GM19043 (cell line): ENCODE data around the gene ANKDD1B.
A peak's percentile ranks its signal among the peaks of the same experiment; 100 is the strongest.

Experiments
- ATAC-seq: cut with Tn5 transposase; IDR thresholded peaks from one replicate; pipeline ENCODE4 v1.9.1; 2021; ENCODE audit warnings: low read depth; ENCODE audit not compliant: unreplicated experiment

The ANKDD1B gene

DNA sequence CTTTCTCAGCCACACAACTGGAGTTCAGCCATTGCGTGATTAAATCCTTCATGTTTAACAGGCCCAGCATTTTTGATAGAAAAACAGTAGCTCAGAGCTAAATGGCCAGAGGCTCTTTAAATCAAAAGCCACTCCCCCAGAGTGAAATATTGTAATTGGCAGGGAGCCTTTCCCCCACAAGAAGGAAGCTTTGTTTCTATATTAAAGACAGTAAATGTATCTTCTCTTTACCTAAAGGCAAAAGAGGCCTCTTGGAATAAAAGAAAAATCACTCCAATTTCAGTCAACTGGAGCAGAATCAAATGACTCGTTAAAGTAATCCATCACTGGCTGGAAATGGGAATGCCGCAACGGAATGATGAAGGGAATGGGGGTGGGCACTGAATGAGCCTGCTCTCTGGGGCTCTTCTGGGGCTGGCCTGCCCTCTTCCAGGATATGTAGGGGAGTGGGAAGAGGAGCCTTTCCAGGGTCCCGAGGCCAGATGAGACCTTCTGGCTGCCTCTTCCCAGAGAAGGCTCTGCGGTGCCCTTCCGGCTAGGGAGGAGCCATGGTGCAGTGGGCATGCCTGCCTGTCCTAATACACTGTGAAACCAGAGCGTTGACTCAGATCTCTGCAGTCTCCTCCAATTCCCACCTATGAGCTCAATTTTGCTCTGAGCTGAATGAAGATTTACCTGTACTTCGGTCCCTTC, 45.2 kb downstream of the ANKDD1B start:
- ATAC-seq, result no peak

DNA sequence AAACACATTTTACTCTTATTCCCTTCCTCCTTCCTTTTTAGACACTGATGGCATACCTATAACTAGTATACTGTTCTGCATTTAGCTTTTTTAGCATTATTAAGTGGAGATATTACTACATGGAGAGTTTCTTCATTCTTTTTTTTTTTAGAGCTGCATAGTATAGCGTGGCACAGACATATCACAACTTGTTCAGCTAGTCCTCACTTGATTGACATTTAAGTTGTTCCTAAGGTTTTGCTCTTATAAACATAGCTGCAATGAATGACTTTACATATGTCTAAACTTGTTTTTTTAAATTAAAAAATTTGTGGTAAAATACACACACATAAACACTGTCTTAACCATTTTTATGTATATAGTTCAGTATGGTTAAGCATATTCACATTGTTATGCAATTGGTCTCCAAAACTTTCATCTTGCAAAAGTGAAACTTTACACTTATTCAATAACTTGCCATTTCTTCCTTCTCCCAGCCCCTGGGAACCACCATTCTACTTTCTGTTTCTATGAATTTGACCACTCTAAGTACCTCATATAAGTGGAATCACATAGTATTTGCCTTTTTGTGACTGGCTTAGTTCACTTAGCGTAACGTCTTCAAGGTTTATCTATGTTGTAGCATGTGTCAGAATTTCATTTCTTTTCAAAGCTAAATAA, 48.7 kb downstream of the ANKDD1B start:
- no peak for ATAC-seq

DNA sequence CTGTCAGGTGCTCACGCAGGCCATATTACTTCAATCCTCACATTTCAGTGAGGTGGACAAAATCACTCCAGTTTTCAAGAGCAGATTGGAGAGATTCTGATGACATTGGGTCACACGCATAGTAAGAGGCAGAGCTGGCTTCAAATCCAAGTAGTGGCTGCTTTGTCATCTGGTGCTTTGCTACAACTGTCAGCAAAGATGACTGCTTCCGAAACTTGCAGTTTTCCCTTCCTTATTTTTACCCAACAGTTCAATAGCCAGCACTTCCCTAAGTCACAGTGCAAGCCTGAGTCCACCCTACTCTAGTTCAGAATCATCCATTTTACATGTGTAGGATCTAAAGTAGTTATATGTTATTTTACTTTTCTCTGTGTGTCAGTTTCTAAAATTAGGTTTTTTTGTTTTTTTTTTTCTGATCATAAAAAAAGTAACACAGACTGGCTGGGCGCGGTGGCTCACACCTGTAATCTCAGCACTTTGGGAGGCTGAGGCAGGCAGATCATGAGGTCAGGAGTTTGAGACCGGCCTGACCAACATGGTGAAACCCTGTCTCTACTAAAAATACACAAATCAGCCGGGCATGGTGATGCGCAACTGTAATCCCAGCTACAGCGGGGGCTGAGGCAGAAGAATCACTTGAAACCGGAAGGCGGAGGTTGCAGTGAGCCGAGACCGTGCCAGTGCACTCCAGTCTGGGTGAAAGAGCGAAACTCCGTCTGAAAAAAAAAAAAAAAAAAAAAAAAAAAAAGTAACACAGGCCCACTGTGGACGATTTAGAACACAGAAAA, 49.6 kb downstream of the ANKDD1B start:
- no peak for ATAC-seq

DNA sequence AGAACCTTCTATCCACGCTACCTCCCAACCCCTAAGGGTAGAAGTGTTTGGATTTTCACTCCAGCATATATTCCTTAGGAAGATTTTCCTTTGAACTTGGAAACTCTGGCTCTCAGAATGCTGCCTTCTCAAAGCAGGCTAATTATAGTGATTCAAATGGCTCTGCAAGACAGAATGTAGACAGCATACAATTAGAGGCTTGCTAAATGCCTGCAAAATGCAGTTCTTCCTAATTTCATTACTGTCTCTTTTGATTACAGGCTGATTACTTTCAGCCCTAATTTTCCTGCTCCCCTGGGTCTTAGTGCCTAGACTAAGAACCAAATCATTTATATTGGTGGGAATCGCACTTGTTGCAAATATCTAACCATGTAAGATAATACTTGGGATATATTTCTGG, 50.8 kb downstream of the ANKDD1B start:
- ATAC-seq, result no peak

DNA sequence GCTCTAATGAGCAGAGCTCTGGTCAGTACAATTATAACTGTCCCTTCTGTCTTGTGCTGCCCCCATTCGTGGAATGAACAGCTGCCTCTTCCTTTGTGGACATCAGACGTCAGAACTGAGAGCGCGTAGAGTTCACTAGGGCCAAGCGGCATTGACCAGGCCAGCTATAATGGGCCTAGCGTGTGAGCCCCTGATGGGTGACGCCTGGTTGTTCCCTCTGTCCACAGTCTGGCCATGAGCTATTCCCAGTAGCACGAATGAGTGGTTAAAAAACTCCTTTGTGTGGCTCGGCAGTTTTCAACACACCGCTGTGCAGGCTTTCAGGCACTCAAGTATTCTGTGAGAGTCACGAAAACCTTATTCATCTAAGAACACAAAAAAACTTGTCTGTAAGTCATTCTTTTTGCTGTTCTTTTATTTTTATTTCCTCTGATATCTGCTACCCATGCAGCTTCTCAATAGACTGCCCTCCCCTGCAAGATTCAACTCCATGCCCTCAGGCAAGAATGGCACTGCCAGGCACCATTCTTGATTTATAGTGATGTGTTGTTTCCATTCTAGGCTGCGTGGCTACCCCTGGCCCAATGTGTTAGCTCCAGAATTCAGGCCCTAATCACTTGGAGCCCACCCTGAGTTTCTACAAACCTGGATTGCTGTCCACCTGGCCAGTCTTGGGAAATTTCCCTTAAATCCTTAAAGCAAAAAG, 52.5 kb downstream of the ANKDD1B start:
- ATAC-seq, result no peak

DNA sequence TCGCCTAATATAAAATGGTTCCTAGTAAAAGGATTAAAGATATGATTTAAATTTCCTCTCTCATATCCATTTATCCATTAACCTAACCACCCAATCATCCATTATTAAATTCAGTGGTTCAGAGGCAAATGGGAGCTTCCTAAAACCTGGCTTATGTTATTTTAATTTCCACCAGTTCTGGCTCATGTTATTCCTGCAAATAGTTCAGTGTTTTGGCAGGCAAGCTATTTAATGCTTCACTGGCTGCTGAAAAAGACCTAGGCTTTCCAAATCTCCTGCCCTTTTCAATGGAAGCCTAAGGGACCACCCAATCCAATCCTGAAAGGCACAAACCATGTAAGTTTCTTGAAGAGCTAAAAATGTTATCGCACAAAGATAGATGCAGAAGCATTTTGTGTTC, 53.7 kb downstream of the ANKDD1B start:
- no peak for ATAC-seq

DNA sequence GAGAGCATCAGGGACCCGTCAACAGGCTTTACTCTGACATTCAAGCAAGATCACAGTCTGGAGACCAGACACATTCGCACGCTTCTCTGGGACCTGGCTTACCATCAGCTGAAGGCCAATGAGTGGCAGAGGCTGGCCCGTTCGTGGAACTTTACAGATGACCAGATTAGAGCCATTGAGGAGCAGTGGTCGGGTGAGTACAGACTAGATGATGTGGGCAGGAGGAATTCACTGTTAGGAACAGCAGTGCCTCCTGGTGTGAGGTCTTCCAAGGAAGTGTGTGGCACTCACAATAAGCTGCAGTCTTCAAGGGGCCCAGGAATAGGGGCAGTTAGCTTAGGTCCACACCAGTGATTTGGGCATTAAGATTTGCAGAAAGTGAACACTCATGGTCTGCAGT, 55.5 kb downstream of the ANKDD1B start:
- no peak for ATAC-seq

DNA sequence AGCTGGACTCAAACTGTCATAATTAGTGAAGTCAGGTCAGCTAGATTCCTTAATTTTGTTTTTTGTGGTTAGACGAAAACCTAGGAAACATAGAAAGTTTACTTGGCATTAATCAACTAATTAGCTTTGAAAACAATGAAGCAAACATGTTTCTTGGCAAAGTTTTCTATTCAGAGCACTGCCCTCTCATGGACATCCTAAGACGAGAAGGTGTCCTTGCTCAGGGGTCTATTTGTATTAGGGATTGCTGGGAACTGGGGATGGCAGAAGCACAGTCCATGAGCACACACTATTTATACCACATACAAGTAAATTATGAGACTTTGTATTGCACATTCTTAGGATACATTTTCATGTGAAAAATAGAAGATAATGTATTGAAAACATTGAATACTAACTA, 56.3 kb downstream of the ANKDD1B start:
- no peak for ATAC-seq

DNA sequence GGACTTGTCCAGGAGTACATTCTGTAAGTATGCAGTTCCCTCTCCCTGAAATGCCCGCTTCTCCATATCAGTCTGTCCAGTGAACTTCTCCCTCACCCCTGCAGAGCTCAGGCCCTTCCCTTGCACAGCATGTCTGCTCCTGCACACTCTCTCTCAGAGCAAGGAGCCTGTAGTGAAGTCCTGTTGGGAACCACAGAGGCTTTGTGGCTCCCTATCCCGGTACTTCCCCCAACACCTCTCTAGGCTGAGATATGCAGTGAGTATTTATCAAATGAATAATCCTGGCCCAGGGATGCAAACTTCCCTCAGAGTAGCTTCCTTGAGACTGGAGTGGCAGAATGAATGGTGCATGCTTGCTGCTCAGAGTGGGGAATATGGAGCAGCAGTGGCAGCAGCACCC, 57.2 kb downstream of the ANKDD1B start:
- ATAC-seq, result peak; percentile 8

DNA sequence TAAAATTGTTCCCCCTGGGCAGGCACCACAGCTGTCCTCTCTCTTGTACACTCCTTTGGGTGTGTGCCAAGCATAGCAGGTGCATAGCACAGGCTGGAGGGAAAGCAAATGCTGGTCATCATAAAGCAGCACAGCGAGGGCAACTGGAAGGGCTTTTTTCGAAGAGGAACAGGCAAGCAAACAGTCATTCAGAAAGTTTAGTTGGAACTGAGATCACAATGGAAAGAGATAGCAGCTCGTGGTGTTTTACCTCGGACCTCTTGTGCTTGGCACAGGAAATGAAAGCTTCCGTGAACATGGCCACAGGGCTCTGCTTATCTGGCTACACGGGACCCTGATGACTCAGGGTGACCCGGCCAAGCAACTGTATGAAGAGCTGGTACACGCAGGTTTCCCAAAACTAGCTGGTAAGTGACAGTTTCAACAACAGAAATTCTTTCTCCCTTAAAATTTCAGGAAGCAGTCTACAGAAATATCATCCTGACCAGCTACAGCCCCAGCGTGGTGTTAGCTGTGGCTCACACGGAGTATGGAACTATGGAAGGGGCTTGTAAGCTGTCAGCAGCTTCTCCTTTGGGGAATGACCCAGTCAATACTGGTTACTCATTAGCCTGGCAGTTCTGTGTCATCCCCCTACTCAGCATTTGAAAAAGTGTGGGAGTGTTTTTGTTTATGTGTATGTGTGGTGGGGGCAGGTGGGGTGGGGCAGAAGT, 57.9 kb downstream of the ANKDD1B start:
- ATAC-seq, result peak; percentile 92

DNA sequence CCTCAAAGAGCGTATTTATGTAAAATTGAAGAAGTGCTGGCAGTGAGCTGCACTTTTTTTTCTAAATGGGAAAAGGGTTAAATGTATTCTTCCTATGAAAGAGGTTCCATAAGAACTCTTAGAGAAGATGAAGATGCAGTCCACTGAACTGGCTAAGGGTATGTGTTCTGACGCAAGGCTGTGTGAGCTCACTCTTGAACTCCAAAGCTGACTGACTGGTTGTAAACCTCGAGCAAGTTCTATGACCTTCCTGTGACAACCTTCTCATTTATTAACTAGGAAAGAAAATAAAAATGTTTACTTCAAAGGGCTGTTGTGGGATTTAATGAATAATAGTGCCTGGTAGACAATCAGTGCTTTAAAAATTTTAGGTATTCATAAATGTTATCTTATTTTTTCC, 59.3 kb downstream of the ANKDD1B start:
- ATAC-seq, result no peak

DNA sequence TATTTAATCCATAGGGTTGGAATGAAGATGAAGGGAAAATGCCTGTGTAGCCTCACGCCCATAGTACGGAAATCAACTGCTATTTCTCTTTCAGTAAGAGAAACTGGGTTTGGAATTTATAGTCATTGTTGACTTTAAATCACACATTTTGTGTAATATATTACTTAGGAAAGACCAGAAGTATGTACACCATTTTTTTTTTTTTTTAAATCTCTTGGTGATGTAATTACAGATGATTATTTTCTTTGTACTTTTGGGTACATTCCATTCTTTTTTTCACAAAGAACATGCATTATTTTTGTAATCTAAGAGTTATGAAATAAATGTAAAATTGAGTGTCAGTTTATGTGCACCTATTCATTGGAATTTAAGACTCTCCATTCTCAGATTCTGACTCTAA, 60.3 kb downstream of the ANKDD1B start:
- ATAC-seq, result no peak

DNA sequence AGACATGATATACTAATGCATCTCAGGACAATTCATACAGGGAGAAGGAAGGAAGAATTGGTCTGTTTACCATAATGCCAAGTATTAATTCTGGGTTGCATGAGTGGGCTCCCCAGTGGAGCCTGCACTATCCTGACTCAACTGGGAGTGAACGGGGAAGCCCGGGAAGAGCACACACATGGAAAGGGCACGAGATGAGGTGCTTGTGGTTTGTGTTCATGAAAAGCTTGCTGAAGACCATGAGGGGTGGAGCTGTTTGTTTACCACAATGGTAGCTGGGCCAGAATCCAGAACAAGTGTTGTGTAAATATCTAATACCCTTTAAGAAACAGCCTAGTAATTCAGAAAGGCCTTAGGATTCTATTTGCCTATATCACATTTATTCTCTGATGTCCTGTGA, 61.4 kb downstream of the ANKDD1B start:
- no peak for ATAC-seq

DNA sequence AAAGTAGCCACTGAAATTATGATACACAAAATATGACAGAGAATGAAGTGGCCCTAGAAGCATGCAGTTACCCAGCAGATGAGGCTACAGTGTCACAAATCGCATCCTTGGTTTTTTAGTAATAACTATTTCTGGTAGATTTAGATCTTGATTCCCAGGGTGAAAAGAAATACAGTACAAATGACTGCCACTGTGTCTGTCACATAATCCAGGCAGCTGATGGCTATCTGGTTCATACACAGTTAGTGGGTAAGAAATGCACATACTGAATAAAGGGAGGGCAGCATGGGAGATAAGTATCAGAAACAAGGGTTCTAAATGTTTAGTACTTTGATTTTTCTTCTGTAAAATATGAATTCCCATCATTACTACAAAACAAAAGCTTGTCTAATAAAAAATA, 64.5 kb downstream of the ANKDD1B start:
- ATAC-seq, result no peak

DNA sequence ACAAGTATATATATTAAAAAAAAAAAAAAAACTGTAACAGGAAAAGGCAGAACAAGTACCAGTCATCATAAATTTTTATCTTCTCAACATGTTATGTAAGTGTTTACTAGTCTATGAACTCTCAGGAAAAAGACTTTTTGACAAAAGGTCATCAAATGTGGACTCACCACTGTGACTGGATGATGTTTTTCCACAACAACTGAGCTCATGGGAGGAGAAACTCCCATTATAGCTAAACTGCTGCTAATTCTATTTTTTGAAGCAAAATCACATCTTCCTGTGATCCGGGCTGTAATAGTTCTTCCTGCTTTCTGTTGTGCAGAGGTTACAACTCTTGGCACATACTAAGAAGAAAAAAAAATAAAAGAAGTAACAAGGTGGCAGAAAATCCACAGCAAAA, 66.4 kb downstream of the ANKDD1B start:
- no peak for ATAC-seq

DNA sequence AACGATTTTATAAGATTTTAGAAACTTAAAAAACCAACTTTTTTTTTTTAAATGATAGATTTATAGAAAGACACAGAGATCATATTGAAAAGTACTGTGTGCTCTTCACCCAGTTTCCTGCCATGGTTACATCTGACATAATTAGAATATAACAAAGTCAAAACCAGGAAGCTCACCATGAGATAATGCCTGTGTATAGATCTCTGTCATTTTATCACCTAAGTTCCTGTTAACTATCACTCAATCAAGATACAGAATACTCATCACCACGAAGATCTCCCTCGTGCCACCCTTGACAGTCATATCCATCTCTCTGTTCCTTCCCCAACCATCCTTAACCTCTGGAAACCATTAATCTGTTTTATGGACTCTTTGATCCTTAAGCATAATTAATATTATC, 66.9 kb downstream of the ANKDD1B start:
- no peak for ATAC-seq

DNA sequence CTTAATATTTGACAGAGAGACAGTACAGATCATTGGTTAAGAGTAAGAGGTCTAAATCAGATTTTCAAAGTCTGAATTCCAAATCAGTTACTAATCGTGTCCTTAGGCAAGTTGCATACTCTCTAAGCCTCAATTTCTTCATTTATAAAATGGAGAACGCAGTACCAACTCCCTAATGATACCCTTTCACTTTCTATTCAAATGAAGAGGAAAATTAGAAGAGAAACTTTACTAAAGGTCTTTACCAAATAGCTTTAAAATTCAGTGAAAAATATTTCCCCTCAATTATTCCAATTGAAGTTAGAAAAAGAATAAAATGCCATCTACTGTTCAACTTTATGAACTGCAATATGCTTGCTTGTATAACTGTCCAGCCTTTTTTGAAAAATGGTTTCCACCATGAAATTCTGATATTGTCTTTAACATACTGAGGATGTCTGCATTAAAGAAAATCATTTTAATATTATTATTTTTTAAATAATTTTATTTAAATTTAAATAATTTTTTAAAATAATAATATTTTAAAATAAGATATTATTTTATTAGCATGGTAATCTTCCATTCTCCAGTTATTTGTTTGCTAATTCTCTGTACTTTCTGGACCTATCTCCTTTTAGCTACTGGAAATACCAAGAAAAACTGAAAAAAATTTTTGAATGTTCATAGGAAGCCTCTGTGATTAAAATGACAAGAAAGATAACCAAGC, 70.0 kb downstream of the ANKDD1B start:
- ATAC-seq, result no peak

DNA sequence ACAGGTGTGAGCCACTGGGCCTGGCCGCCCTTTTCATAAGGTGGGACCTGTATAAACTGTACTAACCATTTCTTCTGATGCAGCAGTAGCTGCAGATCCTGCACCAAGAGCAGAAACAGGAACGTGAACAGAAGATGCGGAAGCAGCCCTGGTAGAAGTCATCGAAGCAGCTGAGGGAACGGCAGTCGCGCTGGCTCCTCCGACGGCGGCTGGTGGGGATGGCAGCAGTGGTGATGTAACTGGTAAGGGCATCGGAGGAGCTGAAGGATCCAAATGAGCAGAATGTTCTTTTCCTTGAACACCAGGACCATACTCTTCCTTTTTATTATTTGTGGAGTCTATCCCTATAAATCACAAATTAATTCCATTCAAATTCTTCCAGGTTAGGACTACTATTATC, 73.9 kb downstream of the ANKDD1B start:
- no peak for ATAC-seq

DNA sequence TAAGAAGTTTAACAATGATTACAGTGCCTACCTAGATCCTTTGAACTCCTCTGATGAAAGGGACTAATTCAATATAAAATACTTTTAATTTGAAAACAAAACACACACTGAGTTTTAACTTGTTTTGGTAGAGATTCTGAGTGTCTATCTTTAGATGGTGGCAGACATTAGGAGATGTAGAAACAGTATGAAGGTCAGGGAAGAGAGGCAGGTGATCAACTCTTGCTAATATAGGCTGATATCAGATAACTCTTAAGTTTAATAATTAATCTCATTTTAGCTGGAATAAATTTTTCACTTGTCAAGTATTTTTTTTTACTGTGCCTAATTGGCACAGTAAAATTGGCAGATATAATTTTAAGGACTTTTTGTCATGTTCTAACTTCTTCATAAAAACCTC, 75.2 kb downstream of the ANKDD1B start:
- ATAC-seq, result no peak

DNA sequence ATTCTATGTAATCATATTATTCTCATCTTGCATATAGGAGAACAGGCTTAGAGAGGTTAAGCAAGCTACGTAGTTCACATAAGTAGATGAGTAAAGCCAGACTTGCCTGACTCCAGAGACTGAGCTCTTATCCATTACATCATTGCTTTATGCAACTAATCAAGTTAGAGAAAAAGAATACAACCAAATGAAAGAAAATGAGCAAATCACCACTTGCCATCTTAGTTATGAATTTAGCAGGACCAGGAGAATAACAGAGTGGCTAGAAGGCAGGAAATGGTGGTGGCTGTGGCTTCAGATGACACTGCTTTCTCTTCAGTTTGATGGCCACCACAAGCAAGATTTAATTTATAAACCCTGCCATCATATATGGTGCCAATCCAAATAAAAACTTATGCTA, 79.4 kb downstream of the ANKDD1B start:
- no peak for ATAC-seq
